Renal cortex interstitium (tissue), 11 donors: ENCODE results near the gene TTLL11. TPM values are rescaled to one million over a fixed set of nuclear protein-coding genes. Genes with fewer than 3 reads are reported as not detected.

Source experiments
- DNase-seq, 11 donors: peaks; one replicate each; pipeline ENCODE4 v3.0.0-alpha.2; 2013; ENCODE audit warnings: low read depth in 9 of 11, low spot score in 4 of 11; ENCODE audit errors: extremely low read depth in 1 of 11
- polyA plus RNA-seq, 3 donors: library from polyadenylated mRNA; unstranded; fragments of 120-200 nt; gene quantifications; one replicate each; pipeline ENCODE4 v1.2.1, GENCODE V29; 2013; ENCODE audit not compliant: insufficient read length in 3 of 3

TTLL11 gene
- polyA plus RNA-seq, 3 donors: 6.8 to 8.5 (median 6.9) TPM

- no peak for DNase-seq
Measured at GRCh38 chr9:121958530-121958929, 134.6 kb downstream of the TTLL11 start.

GRCh38 chr9:121956808-121957207, 136.3 kb downstream of the TTLL11 start:
- DNase-seq: no peak

GRCh38 chr9:121955649-121956048, 137.5 kb downstream of the TTLL11 start:
- no peak for DNase-seq

GRCh38 chr9:121954477-121955140, 138.5 kb downstream of the TTLL11 start:
- DNase-seq: no peak

- no peak for DNase-seq
Measured at GRCh38 chr9:121952611-121953010, 140.5 kb downstream of the TTLL11 start.

- DNase-seq: no peak
Measured at GRCh38 chr9:121950866-121951265, 142.2 kb downstream of the TTLL11 start.

GRCh38 chr9:121950441-121950840, 142.7 kb downstream of the TTLL11 start:
- no peak for DNase-seq

- DNase-seq: no peak
Measured at GRCh38 chr9:121949766-121950165, 143.3 kb downstream of the TTLL11 start.

- no peak for DNase-seq
Measured at GRCh38 chr9:121949364-121949763, 143.7 kb downstream of the TTLL11 start.

- DNase-seq: no peak
Measured at GRCh38 chr9:121947775-121948174, 145.3 kb downstream of the TTLL11 start.

- DNase-seq: no peak
Measured at GRCh38 chr9:121946465-121946864, 146.6 kb downstream of the TTLL11 start.

GRCh38 chr9:121945849-121946248, 147.3 kb downstream of the TTLL11 start:
- no peak for DNase-seq

- DNase-seq: no peak
Measured at GRCh38 chr9:121945281-121945680, 147.8 kb downstream of the TTLL11 start.

GRCh38 chr9:121944711-121945191, 148.4 kb downstream of the TTLL11 start:
- no peak for DNase-seq

- DNase-seq: no peak
Measured at GRCh38 chr9:121943463-121943862, 149.6 kb downstream of the TTLL11 start.

- no peak for DNase-seq
Measured at GRCh38 chr9:121942866-121943382, 150.2 kb downstream of the TTLL11 start.

GRCh38 chr9:121942313-121942712, 150.8 kb downstream of the TTLL11 start:
- DNase-seq: no peak

GRCh38 chr9:121939643-121940042, 153.5 kb downstream of the TTLL11 start:
- no peak for DNase-seq

- DNase-seq: no peak
Measured at GRCh38 chr9:121938621-121939020, 154.5 kb downstream of the TTLL11 start.

- no peak for DNase-seq
Measured at GRCh38 chr9:121937240-121937639, 155.9 kb downstream of the TTLL11 start.

- no peak for DNase-seq
Measured at GRCh38 chr9:121935739-121936138, 157.4 kb downstream of the TTLL11 start.
